GM20000 (cell line): ENCODE measurements around the gene PCCA.

Experiments
- DNase-seq: peaks from one replicate; pipeline ENCODE4 v3.0.0; 2012; ENCODE audit warnings: low spot score
- CTCF ChIP-seq: IDR thresholded peaks from 2 replicates; pipeline ENCODE4 v1.5.1; 2012; ENCODE audit warnings: mild to moderate bottlenecking, control low read depth; ENCODE audit errors: extremely low read depth, missing control alignments

PCCA gene

GRCh38 chr13:100542826-100543156 is 453.9 kb downstream of the PCCA start:
- peak; percentile 1 for TF ChIP-seq CTCF
- DNase-seq: peak; percentile 80

GRCh38 chr13:100543872-100544602 is 455.1 kb downstream of the PCCA start:
- DNase-seq: no peak
- no peak for TF ChIP-seq CTCF

- DNase-seq: no peak
- TF ChIP-seq CTCF: no peak
Measured at GRCh38 chr13:100544866-100545683, 456.2 kb downstream of the PCCA start.

- no peak for TF ChIP-seq CTCF
Measured at GRCh38 chr13:100545684-100546061, 456.8 kb downstream of the PCCA start.

GRCh38 chr13:100546713-100547405 is 458.0 kb downstream of the PCCA start:
- no peak for DNase-seq
- no peak for TF ChIP-seq CTCF

More at GRCh38 chr13:100545684-100546061, 456.8 kb downstream of the PCCA start:
- no peak for DNase-seq

GRCh38 chr13:100547791-100548201 is 458.9 kb downstream of the PCCA start:
- no peak for TF ChIP-seq CTCF
- DNase-seq: no peak

GRCh38 chr13:100549316-100549715 is 460.4 kb downstream of the PCCA start:
- no peak for DNase-seq
- no peak for TF ChIP-seq CTCF
